Stimulated activated CD4-positive, alpha-beta T cell treated with anti-CD3 and anti-CD28 coated beads, Interleukin-4, amount 100 ng/mL, for 4 hours (primary cell): Measurements from ENCODE around the gene RPL22.
A peak's percentile ranks its signal among the peaks of the same experiment; 100 is the strongest.

Source experiments
- DNase-seq, 2 experiments: peaks; one replicate each; pipeline ENCODE4 v3.0.0-alpha.2; 2020

Gene RPL22

GRCh38 chr1:6200188-6200809 is 904 bp upstream of the RPL22 start:
- no peak for DNase-seq

DNA sequence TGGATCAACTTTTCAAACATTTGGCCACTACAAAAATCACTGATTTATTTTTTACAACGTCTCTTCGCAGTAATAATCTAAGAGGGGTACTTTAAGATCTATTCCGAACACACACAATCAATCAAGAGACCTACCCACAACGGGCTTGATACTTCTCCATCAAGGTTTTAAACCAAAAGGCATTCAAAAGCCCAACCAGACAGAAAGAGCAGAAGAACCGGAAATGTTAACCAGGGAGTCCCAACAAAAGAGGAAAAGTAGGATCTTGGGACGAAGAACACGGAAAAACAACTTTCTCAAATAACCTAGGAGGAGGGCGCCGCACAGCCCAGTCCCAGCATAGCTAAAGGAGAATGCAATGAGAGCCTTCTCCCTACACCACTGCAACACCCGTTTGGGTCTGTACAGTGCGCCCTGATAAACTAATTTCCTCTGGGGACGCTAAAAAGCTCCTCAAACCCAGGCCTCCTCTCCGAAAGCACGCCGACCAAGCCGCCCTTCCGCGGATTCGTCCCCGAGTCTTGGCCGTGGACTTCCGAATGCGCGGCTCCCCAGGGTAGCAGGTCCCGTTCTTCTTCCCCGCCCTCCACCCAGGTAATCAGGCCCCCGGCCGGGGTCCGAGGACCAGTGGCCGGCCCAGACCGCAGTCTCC is 623 bp downstream of the RPL22 start:
- DNase-seq = peak in 1 of 2 experiments; percentile 25

DNA sequence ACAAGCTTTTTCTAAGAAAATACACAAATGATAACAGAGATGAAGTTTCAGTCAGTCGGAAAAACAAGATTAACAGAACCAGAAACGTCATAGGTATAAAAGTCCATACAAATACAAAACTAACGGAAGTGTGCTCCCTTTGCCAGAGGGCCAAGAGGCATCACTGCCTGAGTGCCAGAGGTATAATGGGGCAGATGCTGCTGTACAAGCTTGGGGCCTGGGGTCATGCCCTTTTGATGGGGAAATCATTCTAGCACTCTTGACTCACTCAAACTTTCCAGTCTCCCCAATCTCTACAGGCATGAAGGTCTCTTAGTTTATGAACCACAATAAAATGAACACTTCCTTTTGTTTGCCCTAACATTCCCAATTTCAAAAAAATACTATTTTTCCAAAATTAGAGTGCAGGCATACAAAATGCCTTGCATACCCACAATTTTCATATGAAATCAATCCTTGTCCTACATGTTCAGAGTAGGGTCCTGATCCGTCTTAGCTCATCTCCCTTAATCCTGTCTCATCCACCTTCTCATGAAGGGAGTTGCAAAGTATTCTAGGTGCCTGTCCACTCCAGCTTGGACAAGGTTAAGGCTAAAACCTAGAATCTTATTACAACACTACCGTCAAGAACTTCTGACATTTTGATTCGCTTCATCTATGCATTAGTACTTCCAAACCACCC is 1.5 kb downstream of the RPL22 start:
- DNase-seq = no peak

DNA sequence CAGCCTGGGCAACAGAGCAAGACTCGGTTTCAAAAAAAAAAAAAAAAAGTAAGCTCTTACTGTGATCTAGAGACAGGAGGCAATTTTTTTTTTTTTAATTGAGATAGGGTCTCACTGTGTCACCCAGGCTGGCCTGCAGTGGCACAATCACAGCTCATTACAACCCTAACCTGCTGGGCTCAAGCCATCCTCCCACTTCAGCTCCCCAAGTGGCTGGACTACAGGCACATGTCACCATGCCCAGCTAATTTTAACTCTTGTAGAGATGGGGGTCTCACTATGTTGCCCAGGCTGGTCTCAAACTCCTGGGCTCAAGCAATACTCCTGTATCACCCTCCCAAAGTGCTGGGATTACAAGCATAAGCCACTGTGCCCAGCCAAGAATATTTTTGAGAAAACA is 7.4 kb downstream of the RPL22 start:
- DNase-seq = no peak

GRCh38 chr1:6188466-6188865 is 10.9 kb downstream of the RPL22 start:
- DNase-seq = no peak

GRCh38 chr1:6185635-6186382 is 13.6 kb downstream of the RPL22 start:
- DNase-seq = no peak

GRCh38 chr1:6185151-6185550 is 14.2 kb downstream of the RPL22 start:
- no peak for DNase-seq

DNA sequence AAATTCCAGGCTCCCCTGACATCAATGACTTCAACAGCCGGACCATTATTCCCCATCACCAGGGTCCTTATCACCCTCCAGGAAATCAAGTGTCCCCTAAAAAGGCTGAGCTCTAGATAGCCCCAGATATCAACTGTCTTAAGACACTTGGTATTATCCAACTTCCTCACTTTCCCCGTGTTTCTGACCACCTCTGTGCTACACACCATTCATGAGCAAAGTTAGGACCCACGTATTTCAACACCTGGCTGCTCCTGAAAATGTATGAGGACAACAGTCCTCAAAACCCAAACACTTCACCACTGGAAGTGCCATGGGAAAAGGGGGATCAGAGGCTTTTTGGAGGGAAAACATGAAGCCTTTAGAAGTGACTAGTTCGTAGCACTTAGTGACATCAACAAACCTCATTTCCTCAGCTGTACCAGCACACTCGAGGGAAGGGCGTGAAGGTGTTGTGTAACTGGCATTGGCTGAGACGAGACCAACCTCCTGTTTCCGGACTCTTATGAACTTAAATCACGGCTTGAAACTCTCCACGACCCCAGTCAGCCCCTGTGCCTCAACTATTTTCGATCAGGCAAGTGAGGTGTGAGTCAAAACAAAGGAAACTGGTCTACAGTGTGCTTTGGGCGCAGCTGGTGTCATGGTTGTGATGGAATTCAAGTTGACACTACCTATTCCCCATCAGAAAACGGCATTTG is 15.2 kb downstream of the RPL22 start:
- DNase-seq = no peak

- no peak for DNase-seq
Observed at GRCh38 chr1:6183520-6183989, 15.8 kb downstream of the RPL22 start.

DNA sequence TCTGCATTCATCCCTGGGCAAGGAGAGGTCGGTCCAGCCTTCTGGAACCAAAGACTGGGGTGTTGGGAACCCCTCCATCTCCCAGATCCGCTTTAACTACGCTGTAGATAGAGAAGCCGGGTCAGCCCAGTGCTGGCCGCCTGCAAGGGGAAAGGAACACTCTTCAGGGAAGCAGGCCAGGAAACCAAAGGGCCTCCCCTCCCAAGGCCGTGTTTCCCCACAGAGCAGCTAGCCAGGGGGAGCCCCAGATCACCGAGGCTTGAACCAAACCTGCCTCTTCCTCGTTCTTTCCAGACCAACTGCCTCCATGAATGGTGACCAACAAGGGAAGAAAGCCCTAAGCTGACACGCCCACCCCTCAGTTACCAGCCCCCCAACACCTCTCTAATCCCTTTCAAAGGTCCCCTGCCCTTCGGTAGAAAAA is 18.0 kb downstream of the RPL22 start:
- DNase-seq = no peak

- DNase-seq = no peak
Observed at GRCh38 chr1:6180707-6181311, 18.6 kb downstream of the RPL22 start.

- no peak for DNase-seq
Observed at GRCh38 chr1:6180268-6180706, 19.1 kb downstream of the RPL22 start, which contains the start of gene CHD5. Gene CHD5 (minus strand): TSS chr1:6180321. CDS start chr1:6180023, 298 bp downstream.

DNA sequence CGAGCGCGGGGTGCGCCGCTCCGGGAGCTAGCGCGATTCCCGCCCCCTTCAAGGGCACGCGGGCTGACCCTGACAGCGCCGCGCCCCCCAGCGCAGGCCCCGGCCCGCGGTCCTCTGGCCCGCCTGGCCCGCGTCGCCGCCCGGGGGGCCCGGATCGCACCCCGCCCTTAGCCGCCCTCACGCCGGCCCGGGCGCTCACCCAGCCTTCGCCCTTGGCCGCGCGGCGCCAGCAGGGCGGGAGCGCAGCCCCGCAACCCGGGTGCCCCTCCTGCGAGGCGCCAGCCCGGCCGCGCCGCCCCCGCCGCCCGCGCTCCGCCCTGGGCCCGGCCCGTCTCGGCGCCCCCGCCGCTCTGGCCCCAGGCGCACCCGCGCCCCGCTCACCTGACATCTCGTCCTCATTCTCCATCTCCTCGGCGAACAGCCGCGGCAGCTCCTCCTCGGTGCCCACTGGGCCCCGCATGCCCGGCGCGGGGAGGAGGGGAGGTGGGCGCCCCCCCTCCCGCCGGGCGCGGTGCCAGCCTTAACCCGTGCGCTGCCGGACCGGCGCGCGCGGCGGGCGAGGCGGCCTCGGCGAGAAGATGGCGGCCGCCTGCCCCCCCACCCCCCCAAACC is 19.7 kb downstream of the RPL22 start:
- no peak for DNase-seq

DNA sequence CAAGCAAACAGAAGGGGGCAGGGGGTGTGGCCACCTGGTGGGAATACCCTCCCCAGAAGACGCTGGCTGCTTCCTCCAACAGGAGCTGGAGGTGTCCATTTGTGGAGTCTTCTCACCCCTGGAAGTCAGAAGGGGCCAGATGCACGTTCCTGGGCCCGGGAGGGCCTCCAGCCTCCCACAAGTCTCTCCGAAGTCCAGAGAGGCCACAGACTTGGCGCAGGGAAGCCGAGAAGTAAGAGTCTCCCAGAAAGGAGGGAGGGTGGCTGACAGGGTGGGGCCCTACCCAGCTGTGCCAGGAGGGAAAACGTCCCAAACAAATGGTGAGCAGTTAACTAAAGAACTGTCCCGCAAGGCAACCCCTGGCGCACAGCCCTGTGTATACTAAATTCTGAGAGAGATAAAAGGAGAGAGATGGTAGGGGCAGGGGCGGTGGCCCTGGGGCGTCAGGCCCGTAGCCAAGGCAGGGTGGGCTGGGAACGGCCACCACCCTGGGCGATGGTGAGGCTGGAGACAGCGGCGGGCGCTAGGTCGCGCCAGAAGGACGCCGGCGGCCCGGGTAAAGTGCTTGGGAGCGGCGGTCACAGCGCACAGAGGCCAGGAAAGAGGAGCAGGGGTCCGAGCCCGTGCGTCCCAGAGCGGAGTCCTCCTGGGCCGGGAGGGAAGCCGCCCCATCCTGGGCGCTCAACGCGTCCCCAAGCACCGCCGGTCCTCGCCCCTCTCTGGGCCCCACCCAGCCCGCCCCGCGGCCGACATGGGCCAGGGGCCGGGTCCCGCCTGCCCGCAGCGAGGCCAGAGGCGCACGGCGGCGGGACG is 20.4 kb downstream of the RPL22 start:
- no peak for DNase-seq

- DNase-seq = no peak
Observed at GRCh38 chr1:6177681-6178380, 21.6 kb downstream of the RPL22 start.

- no peak for DNase-seq
Observed at GRCh38 chr1:6176779-6177178, 22.6 kb downstream of the RPL22 start.

- no peak for DNase-seq
Observed at GRCh38 chr1:6175411-6175828, 24.0 kb downstream of the RPL22 start.

- no peak for DNase-seq
Observed at GRCh38 chr1:6174621-6175410, 24.6 kb downstream of the RPL22 start.

DNA sequence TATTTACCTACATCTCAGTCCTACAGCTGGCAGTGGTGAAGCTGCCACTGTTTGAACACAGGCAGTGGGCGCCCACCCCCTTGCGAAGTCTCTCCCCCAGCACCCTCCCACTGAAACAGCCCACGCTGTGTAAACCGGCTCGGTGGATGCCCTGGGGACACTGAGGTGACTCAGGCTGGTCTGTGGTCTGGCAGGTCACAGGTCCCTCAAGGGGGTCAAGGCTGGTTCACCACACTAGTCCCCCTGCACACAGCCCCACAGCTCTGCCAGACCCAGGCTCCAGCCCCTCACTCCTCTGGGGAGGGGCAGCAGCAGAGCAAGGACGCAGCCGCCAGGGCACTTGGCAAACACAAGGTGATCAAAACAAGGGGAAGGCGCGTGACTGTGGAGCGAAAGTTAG is 26.8 kb downstream of the RPL22 start:
- DNase-seq = no peak
